ENCODE measurements around the gene GASK1A.
A peak's percentile ranks its signal among the peaks of the same experiment; 100 is the strongest.

The GASK1A gene

GRCh38 chr3:42983927-42984326 is 4.8 kb downstream of the GASK1A start:
- no peak for DNase-seq (ENCODE audit: low spot score)

- DNase-seq (ENCODE audit: low spot score) = no peak
Observed at GRCh38 chr3:42984701-42985100, 5.6 kb downstream of the GASK1A start.

GRCh38 chr3:42988097-42988496 is 9.0 kb downstream of the GASK1A start:
- DNase-seq (ENCODE audit: low spot score) = no peak

GRCh38 chr3:42988566-42988965 is 9.5 kb downstream of the GASK1A start:
- DNase-seq (ENCODE audit: low spot score) = no peak

- peak; percentile 65 for DNase-seq (ENCODE audit: low spot score)
Observed at GRCh38 chr3:42991341-42992315, 12.5 kb downstream of the GASK1A start.

- no peak for DNase-seq (ENCODE audit: low spot score)
Observed at GRCh38 chr3:42994595-42994994, 15.5 kb downstream of the GASK1A start.

- no peak for DNase-seq (ENCODE audit: low spot score)
Observed at GRCh38 chr3:42996021-42996420, 16.9 kb downstream of the GASK1A start.

- no peak for DNase-seq (ENCODE audit: low spot score)
Observed at GRCh38 chr3:42996633-42997075, 17.5 kb downstream of the GASK1A start.

GRCh38 chr3:42999212-42999611 is 20.1 kb downstream of the GASK1A start:
- no peak for DNase-seq (ENCODE audit: low spot score)

GRCh38 chr3:42999632-43000031 is 20.5 kb downstream of the GASK1A start:
- no peak for DNase-seq (ENCODE audit: low spot score)

- no peak for DNase-seq (ENCODE audit: low spot score)
Observed at GRCh38 chr3:43000387-43000786, 21.3 kb downstream of the GASK1A start.

- no peak for DNase-seq (ENCODE audit: low spot score)
Observed at GRCh38 chr3:43001094-43001553, 22.0 kb downstream of the GASK1A start.

- DNase-seq (ENCODE audit: low spot score) = no peak
Observed at GRCh38 chr3:43001556-43002121, 22.5 kb downstream of the GASK1A start.

- peak; percentile 54 for DNase-seq (ENCODE audit: low spot score)
Observed at GRCh38 chr3:43004282-43004681, 25.2 kb downstream of the GASK1A start.

- no peak for DNase-seq (ENCODE audit: low spot score)
Observed at GRCh38 chr3:43005253-43005652, 26.1 kb downstream of the GASK1A start.

GRCh38 chr3:43005981-43006380 is 26.9 kb downstream of the GASK1A start:
- no peak for DNase-seq (ENCODE audit: low spot score)

- no peak for DNase-seq (ENCODE audit: low spot score)
Observed at GRCh38 chr3:43006825-43007224, 27.7 kb downstream of the GASK1A start.

- no peak for DNase-seq (ENCODE audit: low spot score)
Observed at GRCh38 chr3:43009547-43009946, 30.4 kb downstream of the GASK1A start.

- DNase-seq (ENCODE audit: low spot score) = no peak
Observed at GRCh38 chr3:43010638-43011037, 31.5 kb downstream of the GASK1A start.

- no peak for DNase-seq (ENCODE audit: low spot score)
Observed at GRCh38 chr3:43011638-43012037, 32.5 kb downstream of the GASK1A start.

GRCh38 chr3:43012174-43012573 is 33.1 kb downstream of the GASK1A start:
- no peak for DNase-seq (ENCODE audit: low spot score)

- no peak for DNase-seq (ENCODE audit: low spot score)
Observed at GRCh38 chr3:43013256-43013655, 34.1 kb downstream of the GASK1A start.

GRCh38 chr3:43013743-43014155 is 34.6 kb downstream of the GASK1A start:
- DNase-seq (ENCODE audit: low spot score) = no peak

Measured in COLO829 (cell line).